HG03064 (cell line): Measurements from ENCODE around the gene DEUP1.
"Not testable (repeated sequence)": the region's sequence is repeated elsewhere in the genome, so short reads cannot be mapped to it uniquely, and the experiment has no call there.

Experiments used
- ATAC-seq: cut with Tn5 transposase; IDR thresholded peaks from one replicate; pipeline ENCODE4 v1.9.1; 2021; ENCODE audit warnings: low read depth; ENCODE audit not compliant: unreplicated experiment

DEUP1 gene

DNA sequence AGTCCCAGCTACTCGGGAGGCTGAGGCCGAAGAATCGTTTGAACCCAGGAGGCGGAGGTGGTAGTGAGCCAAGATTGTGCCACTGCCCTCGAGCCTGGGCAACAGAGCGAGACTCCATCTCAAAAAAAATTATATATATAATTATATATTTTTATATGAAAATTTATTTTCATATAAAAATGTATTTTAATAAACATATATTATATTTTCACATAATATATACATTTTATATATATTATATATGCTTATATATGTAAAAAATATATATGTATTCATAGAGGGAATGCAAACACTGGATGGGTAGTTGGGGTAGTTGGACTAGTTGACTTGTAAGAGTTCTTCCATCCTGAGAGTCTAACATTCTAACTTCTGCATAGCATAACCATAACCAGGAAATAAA is 20.3 kb downstream of the DEUP1 start:
- ATAC-seq, result no peak

DNA sequence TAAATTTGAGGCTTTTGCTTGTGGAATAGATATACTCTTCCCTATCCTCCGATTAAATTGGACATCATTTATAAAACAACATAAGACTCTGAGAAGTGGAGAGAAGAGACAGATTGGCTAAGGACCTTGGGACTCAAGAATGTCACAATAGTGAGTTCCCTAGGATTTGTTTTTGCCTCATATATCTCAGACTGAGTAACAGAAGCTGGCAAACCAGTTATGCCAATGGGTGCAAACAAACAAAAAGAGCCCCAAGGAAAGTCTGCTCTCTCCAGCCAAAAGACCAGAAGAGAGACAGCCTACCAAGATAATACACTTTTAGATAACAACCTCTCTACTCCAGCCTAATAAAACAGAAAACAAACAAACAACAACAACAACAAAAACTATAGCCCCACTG is 28.9 kb downstream of the DEUP1 start:
- no peak for ATAC-seq

DNA sequence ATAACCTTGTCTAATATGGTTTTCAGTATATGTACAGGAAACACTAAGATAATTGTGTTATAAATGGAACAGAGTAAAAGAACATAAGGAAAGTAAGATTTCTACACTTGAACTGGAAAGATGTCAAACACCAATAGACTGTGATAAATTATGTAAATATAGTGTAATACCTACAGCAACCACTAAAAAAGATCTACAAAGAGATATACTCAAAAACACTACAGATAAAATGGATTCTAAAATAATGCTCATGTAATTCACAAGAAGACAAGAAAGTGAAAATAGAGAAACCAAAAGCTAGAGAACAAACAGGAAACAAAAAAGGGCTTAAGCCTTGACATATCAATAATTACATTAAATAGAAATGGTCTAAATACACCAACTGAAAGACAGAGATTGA is 30.9 kb downstream of the DEUP1 start:
- no peak for ATAC-seq

DNA sequence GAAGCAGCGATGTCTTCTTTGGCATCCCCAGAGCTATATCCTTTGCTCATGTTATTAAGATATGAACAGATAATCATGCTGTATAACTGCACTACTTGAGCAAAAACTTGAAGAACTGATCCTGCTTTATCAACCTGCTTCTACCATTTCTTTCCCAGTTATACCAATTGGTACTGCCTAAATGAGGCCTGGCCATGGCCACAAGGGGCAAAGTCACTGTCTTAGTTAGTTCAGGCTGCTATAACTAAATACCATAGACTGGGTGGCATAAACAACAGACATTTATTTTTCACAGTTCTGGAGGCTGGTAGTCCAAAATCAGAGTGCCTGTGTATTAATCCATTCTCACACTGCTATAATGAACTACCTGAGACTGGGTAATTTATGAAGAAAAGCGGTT is 37.5 kb downstream of the DEUP1 start:
- ATAC-seq, result no peak

DNA sequence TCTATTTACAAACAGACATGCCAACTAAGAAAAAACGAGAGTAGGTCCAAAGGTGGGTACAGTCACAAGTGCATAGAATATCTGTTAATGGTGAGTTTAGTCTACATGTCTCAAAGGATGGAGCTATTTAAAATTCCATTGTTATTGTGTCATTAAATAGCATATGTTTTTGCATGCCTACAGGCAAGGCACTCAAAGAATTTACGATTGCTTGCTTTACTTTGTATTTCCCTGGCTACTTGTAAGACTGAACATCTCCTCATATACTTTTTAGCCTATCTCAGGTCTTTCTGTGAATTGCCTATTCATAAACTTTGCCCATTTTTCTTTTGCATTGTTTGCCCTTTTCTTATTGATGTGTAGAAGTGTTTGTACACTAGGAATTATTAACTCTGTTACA is 39.7 kb downstream of the DEUP1 start:
- no peak for ATAC-seq

DNA sequence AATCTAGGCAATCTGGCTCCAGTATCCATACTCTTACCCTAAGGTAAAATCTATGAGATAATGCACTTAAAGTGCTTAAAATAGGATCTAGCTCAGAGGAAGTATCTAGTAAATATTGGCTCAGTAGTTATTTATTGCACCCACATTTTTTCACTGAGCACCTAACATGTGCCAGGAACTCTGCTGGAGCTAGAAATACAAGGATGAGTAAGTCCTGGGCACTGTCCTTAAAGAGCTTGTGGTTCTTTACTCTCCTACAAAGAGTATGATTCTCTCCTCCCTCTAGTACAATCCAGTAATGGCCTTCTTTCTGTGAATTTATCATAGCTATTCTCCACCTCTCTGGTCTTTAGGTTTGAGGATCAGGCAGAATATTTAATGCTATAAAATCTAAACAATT is 59.2 kb downstream of the DEUP1 start:
- ATAC-seq, result no peak

DNA sequence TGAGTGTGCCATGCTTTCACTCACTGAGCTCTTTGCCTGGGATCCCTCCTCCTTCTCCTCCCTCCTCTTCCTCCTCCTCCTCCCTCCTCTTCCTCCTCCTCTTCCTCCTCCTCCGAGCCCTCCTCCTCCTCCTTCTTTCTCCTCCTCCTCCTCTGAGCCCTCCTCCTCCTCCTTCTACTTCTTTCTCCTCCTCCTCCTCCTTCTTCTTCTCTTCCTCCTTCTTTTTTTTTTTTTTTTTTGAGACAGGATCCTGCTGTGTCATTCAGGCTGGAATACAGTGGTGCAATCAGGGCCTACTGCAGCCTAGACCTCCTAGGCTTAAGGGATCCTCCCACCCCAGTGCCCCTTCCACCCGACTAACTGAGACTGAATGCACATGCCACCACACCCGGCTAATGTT is 62.3 kb downstream of the DEUP1 start:
- ATAC-seq, result no peak

DNA sequence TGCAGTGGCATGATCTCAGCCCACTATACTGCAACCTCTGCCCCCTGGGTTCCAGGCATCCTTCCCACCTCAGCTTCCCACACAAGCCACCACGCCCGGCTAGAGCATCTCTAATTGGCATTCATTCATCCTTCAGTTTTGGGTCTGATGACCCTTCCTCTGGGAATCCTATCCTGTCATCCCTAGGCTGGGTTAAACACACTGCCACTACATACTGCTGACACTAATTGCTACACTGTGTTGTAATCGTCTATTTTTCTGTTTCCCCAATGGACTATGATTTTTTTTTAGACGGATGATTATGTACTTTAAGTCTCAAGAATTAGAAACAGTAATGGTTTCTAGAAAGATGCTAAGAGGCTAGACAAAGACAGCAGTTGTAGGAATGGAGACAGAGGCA is 62.8 kb downstream of the DEUP1 start:
- no peak for ATAC-seq

DNA sequence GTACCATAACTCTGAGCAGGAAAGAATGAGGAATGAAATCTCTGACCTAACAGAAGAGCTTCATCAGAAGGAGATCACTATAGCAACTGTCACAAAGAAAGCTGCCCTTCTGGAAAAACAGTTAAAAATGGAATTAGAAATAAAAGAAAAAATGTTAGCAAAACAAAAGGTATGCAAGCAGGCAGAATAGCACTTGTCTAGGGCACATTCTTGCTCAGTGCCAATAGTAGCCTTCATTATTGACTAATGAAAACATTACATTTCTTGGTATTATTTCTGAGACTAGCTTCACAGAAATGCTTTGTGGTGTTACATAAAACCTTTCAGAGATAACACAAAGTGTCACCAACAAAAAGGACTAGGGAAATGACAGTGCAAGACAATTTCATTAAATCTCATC is 63.9 kb downstream of the DEUP1 start:
- ATAC-seq, result no peak

DNA sequence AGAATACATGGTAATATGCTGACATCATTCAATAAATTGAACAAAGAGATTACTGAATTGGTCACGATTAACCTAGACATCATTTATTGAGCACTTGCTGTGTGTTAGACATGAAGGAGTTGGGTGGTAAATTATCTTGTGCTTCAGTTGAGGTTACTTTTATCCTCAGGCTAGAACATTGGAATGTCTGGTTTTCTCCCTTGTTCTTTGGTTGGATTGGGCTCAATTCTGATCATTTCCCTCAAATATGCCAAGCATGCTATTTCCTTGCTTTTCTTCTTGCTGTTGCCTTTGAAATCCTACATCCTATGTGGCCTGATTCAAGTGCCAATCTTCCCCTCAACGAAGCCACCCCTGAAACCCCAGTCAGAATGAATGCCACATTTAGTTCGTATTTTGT is 65.8 kb downstream of the DEUP1 start:
- ATAC-seq, result no peak

DNA sequence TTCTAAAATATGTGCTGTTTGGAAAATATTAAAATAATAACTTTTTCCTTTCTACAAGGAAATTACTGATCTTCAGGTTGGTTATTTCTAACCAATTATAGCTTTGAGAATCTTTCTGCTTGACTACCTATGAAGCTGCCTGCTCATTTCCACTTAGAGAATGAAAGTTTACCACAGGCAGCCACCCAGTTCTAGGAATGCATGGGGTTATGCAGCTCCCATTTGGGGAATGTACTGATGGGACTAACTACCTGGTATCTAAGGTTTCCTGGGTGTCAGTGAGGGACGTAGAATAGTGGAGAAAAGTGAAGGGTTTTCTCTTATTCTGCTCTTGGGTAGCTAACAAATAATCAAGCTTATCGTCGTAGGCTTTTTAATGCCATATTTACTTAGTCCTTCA is 73.4 kb downstream of the DEUP1 start:
- ATAC-seq, result no peak

DNA sequence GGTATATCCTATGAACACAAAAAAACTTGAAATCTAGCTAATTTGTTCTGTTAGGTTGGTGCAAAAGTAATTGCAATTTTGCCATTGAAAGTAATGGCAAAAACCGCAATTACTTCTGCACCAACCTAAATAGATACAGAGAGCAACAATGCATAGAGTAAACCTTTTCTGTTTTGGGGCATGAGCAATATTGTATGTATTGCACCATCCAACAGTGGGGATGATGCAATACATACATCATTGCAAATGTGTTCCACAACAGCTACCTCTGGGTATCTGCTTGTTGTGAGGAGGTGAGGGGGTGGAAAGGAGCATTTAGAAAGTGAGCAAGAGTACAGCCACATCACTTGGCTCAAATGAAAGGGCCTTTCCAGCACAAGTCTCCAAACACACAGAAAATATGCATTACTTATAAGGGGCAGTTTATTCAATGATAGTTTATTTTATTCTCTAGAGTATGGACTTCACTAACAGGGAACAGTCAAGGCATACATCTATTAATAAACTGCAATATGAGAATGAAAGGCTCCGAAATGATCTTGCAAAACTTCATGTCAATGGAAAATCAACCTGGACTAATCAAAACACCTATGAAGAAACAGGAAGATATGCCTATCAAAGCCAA is 77.3 kb downstream of the DEUP1 start:
- no peak for ATAC-seq

DNA sequence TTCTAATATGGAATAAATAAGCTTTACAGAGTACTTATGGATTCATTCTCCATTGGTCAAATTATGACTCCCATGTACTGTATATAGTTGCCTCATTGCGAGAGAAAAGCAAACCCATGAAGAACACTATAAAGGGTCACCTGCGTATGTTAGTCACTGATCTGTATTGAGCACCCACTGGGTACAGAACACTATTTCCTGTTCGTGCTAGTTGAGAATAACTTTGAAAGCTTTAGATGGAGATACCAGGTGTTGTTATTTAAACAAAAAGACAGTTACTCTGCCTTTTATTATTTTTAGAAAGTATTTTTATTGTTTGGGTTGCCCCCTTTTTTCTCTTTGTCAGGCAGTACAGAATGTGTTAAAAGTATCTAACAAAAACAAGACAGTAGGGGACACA is 79.9 kb downstream of the DEUP1 start:
- no peak for ATAC-seq

DNA sequence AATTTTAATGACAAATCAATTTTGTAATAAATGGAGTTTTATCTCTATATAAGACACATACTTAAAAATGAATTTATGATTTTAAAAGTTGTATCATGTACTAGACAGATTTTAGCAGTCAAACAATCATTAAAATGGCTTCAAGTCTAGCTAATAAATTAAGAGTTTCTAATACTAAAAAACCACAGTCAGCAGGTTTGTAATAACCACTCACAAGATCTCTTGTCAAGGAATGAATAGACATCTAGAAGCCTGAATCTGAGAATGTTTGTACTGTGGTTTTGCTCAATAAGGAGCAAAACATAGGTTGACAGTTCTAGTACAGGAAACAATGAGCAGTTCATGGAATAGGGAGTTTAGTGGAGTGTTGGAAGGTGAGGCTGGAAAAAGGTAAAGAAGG is 81.2 kb downstream of the DEUP1 start:
- no peak for ATAC-seq

DNA sequence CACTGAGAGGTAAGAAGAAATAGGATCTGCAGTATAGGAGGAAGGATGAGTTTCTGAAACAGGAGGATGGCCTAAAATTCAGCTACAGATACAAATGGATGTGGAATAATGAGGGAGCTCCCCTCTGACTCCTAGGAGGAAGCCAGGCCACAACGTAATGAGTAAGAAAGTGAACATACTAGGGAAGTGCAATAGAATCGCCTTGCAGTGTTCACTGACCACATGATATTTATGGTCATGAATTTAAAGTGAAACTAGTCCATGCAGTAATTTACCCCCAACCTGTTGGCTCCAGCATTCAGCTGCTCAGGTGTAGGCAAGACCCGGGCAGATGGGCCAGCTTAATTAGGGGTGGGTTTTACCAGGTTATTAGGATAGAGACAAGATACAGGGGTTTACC is 101.7 kb downstream of the DEUP1 start:
- ATAC-seq, result no peak

DNA sequence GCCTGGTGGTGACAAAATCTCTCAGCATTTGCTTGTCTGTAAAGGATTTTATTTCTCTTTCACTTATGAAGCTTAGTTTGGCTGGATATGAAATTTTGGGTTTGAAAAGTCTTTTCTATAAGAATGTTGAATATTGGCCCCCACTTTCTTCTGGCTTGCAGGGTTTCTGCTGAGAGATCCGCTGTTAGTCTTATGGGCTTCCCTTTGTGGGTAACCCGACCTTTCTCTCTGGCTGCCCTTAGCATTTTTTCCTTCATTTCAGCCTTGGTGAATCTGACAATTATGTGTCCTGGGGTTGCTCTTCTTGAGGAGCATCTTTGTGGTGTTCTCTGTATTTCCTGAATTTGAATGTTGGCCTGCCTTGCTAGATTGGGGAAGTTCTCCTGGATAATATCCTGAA is 112.7 kb downstream of the DEUP1 start:
- not testable (repeated sequence) for ATAC-seq

DNA sequence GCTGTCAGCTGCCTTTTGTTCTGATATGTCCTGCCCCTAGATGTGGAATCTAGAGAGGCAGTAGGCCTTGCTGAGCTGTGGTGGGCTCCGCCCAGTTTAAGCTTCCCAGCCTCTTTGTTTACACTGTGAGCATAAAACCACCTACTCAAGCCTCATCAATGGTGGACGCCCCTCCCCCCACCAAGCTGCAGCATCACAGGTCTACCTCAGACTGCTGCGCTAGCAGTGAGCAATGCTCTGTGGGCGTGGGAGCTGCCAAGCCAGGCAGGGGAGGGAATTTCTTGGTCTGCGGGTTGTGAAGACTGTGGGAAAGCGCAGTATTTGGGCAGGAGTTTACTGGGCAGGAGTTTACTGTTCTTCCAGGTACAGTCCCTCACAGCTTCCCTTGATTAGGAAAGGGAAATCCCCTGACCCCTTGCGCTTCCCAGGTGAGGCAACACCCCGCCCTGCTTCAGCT is 114.1 kb downstream of the DEUP1 start:
- no peak for ATAC-seq

DNA sequence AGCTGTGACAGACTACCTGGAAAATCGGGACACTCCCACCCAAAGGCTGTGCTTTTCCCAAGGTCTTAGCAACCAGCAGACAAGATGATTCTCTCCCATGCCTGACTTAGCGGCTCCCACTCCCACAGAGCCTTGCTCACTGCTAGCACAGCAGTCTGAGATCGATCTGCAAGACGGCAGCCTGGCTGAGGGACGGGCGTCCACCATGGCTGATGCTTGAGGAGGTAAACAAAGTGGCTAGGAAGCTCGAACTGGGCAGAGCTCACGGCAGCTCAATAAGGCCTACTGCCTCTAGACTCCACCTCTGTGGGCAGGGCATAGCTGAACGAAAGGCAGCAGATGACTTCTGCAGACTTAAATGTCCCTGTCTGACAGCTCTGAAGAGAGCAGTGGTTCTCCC is 127.7 kb downstream of the DEUP1 start:
- ATAC-seq, result no peak

DNA sequence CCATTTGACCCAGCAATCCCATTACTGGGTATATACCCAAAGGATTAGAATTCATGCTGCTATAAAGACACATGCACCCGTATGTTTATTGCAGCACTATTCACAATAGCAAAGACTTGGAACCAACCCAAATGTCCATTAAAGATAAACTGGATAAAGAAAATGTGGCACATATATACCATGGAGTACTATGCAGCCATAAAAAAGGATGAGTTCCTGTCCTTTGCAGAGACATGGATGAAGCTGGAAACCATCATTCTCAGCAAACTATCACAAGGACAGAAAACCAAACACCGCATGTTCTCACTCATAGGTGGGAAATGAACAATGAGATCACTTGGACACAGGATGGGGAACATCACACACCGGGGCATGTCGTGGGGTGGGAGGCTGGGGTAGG is 133.1 kb downstream of the DEUP1 start:
- ATAC-seq, result not testable (repeated sequence)

DNA sequence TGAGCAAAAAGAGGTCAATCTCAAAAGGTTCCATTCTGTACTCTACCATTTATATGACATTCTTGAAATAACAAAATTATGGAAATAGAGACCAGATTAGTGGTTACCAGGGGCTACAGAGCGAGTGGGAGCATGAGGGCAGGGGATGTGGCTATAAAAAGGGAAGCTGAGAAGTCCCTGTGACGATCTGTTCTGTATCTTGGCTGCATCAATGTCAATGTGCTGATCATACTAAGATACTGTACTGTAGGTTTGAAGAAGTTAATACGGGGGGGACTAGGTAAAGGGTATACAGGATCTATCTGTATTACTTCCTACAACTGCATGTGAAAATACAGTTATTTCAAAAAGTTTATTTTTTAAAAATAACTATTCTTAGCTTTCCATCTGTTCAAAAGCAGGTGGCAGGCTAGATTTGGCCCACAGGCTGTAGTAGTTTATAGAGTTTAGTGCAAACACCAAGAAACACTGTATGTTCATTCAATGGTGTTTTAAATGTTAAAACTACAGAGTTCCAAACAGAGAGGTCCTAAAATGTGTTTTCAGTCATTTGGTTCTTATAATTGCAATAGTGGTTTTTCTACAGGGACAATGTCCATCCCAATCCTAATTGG is 134.5 kb downstream of the DEUP1 start:
- ATAC-seq, result no peak

DNA sequence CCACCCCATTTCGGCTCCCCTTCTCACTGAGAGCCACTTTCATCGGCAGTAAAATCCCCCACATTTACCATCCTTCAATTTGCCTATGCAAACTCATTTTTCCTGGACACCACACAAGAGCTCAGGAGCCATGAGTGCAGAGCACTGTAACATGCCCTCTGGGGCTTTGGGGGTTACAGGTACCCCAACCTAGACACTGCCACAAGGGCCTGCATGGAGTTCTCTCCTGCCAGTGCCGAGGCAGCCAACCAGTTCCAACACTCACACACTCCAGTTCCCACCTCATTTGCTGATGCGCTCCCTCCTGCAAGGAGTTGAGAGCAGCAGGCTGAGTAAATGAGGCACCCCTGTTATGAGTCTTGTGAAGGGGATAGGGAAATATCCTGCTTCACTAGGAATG is 136.5 kb downstream of the DEUP1 start:
- ATAC-seq, result no peak

DNA sequence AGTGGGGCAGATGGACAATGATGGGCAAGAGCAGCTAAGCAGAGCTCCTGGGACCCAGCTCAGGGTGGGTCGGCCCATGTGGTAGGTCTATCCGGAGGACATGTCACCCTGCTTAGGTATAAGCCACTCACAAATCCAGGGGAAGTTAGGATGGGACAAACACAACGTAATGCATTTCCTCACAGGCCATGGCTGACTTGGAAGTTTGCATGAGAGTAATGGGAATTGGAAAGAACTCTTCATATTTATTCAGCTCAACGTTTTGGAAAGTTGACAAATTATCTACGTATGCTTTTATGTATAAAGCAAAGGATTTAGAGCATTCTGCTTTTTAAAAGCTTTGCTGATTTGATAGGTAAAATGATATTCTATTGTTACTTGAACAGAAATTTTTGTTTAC is 137.7 kb downstream of the DEUP1 start:
- ATAC-seq, result no peak

DNA sequence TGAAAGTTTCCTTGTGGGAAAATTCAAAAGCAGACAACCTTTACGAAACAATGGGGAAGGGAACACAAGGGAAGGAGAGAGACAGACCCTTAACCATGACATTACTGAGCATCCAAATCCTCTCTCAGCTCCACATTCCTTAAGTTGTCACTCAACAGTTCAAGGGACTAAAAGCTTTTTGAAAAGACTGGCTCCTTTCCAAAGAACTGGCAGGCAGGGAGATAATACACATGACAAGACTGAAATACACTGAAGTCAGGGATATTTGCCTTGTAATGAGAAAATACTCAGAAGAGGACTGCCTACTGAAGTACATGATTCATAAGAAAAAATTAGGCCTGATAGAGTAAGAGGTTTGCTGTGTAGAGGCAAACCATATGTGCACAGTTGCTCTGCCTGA is 143.6 kb downstream of the DEUP1 start:
- ATAC-seq, result no peak
